Measurements from ENCODE around the gene ANKEF1.
"Not testable (repeated sequence)": the region's sequence is repeated elsewhere in the genome, so short reads cannot be mapped to it uniquely, and the experiment has no call there.

Gene ANKEF1

DNA sequence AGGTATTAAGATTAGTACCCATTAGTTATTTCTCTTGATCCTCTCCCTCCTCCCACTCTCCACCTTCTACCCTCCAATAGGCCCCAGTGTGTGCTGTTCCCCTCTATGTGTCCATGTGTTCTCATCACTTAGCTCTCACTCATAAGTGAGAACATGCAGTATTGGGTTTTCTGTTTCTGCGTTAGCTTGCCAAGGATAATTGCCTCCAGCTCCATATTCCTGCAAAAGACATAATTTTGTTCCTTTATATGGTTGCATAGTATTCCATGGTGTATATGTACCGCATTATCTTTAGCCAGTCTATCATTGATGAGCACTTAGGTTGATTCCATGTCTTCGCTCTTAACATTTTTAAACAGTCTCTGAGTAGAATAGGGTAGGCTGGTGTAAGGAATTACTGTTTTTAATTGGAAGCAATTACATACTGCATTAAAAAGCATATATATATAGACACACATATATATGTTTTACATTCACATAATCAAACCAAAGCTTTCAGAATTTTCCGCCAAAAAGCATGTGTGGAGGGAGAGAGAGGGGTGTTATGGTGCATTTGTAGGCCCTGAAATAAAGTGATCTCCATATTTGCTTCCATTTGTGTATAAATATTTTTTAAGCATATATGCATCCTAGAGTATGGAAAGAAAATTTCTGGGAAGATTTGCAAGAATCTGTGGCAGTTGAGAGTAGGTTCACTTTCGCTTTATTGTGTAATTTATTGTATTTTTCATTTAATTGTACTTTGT, 709 bp upstream of the ANKEF1 start:
- no peak for DNase-seq

DNA sequence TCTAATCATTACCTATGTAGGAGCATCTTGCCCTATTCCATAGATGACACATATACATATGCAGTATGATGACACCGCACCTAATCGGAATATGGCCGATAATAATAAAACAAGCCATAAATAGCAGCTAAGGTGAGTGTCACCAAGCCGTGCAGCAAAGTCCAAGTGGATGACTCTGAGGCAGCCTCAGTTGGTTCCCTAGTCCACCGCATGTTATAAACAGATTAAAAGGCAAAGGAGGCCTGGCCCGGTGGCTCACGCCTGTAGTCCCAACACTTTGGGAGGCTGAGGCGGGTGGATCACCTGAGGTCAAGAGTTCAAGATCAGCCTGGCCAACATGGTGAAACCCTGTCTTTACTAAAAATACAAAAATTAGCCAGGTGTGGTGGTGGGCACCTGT, 1.5 kb downstream of the ANKEF1 start:
- not testable (repeated sequence) for DNase-seq

DNA sequence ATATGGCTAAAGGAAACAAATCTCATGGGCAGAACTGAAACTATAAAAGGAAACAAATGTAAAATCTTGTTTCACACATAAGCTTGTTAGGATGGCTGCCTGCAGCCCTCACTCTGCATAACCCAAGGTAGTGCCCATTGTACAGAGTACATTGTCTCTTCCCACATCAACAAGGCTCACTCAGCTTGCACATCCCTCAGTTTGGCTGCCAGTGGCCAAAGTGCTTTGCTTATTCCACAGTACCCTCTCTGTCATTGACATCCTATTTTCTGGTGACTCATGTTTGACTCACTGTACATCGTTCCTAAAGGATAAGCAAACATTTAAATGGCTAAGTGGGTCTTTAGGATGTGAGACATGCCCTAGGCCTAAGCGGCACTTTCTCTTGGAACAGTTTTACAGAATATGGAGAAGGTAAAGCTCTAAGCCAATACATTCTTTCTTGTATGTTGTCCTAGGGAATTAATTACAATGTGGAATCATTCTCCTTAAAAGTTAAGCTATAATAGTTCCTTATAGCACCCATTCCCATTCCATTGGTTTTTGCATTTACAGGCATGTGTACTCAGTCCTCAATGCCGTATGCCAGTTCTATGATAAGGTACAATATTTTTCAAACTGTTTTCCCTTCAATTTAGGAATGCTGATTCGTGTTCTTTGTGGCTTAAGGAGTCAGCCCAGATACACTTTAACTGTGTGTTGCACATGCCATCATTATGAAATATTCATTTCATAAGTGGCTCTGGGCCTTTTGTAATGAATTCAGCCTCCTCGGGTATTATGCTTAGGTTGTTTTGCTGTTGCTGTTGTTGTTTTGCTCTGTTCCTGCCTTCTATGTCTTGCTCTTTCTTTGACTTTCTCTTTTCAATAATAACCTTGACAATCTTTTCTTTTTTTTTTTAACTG, 5.5 kb downstream of the ANKEF1 start:
- DNase-seq = no peak

- DNase-seq = no peak
Observed at GRCh38 chr20:10042086-10042485, 7.3 kb downstream of the ANKEF1 start.

GRCh38 chr20:10047427-10047826, 12.6 kb downstream of the ANKEF1 start:
- DNase-seq = no peak

- no peak for DNase-seq
Observed at GRCh38 chr20:10051185-10051584, 16.4 kb downstream of the ANKEF1 start.

DNA sequence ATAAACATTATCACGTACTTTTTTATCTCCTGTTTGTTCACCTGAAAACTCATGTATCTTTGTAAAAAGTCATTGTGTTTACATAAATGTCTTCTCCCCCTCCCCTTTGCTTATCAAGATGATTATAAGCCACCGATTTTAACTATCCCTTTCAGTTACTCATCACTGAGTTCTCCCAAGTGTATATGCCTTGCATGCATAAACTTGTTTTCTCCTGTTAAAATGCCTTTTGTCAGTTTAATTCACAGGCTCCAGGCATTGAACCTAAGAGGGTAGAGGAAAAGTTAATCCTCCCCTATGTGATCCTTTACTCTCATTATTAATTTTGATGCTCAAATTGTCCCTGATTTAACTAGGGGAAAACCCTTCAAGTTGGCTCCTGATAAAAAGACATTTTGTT, 24.2 kb downstream of the ANKEF1 start:
- no peak for DNase-seq

GRCh38 chr20:10060226-10060625, 25.4 kb downstream of the ANKEF1 start:
- DNase-seq = no peak

DNA sequence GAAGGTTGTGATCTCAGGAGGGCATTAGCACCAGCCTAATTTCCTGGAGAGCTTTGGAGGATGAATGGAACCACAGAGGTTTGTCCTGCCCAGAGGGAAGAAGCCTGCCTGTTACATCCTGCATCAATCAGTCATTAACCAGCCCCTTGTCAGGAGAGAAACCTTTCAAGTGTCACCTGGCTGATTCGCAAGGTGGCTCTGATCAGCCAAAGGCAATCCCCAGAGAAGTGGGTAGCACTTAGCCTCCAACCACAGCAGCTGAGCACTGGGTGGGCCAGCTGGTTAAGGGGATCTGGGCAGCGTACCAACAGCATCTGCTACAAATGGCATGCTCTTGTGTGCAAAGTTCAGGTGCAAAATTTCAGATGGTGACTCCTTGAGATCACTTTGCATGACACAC, 26.9 kb downstream of the ANKEF1 start:
- no peak for DNase-seq

DNA sequence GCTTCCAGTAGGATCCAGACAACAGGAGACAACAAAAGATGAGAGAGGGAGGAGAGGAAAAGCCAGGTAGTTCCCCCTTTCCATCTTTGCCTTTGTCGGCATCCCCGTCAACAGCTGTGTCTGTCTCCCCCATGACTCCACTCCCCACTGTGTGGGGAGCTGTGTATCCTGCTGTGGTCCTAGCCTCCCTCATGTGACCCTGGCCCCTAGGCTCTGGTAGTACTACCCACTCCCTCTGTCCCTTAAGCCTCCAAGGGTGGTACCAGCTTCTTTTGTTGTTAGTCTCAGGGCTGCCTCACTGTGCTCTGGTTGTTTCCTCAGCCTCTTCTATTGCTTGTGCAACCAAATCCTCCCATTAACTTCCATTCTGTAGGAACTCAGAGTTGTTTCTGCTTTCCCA, 28.7 kb downstream of the ANKEF1 start:
- no peak for DNase-seq

DNA sequence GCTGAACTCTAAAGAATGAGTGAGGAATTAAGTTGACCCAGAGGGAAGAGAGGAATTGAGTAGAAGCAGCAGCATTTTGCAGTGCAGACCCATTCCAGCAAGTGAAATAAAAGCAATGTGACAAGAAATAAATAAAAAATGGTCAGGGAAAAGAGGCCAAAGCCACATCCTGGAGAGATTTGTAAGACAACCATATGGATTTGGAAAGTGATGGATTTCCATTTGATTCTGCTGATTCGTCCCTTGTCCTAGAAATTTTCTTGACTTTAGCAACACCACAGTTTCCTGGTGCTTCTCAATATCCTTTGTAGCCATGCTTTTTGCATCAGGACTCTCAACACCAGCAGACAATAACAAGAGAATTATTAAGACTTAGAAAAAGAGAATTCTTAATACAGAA, 29.8 kb downstream of the ANKEF1 start:
- DNase-seq = no peak

GRCh38 chr20:10065154-10065833, 30.5 kb downstream of the ANKEF1 start:
- DNase-seq = no peak

- no peak for DNase-seq
Observed at GRCh38 chr20:10067321-10067720, 32.5 kb downstream of the ANKEF1 start.

DNA sequence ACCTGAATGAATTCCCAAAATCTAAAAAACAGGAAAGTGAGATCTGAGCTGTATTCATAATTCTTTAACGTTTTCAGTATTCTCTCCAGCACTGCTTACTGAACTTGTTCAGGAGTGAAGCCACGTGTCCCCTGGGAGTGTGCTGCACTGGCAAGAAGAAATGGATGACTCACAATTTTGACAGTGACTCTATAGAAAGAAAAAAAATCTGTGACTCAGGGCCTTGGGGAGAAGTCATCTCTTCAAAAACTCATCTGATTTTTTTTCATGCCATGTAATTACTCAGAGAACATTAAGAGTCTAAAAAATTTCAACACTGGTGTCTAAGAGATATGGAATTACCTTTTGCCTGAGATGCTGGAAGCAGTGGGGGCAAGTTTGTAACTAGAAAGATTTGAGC, 39.7 kb downstream of the ANKEF1 start:
- no peak for DNase-seq

- no peak for DNase-seq
Observed at GRCh38 chr20:10075606-10076005, 40.8 kb downstream of the ANKEF1 start.

DNA sequence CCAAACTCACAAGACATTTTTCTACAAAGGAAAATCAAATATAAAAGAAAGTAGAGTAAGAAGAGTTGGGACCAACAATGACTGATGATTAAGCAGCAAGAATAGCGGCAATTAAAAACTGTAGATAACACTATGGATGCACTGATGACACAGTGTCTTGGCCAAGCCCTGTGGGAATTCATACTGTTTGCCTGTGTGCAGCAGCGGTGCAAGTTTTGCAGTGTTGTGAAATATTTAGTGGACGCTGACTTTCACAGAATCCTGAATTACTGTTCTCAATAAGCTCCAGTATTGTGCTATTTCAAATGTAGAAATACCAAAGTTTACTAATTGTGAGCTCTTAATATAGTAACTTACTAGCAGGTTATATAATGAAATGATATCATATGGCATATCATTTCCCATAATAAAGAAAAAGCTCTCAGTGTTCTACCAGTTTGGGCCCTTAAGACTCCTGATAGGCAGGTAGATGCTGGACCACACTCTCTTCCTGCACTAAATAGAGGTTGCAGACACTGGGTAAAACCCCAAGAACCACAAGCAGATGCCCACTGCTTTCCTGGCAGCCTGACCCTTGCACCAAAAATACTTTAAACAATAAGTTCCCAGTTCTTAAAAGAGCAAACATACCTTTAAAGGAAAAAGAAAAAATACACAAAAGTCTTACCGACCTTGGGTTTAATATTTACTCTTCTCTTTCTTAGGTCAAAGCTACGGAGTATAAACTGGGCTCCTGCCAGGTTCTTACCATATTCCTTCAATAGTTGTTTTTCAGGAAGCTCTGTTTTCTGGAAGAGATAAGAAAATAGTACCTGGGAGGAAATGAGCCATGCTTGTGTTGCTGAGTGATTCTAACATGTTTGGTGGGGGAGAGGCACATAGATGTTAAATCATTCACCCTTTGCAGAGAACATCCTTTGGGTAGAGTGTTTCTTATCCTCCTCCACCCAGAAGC, 41.6 kb downstream of the ANKEF1 start:
- DNase-seq = no peak

- no peak for DNase-seq
Observed at GRCh38 chr20:10077081-10077471, 42.3 kb downstream of the ANKEF1 start.

DNA sequence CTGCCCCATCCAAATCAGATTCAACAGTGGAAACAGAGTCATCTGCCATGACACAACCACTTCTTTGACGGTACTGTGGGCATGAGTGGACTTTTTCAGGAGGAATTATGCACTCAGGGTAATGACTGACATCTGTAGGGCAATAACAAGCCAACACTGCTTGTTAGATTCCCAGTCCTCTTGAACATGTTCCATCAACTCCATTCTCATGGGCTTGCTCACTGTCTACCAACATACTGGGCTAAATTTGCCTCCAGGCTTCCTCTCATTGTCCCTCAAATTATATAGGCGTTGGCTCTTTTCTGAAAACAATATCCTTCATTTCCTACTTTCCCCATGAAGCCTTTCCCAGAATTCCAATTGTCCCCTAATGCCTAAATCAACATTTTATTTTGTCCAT, 43.1 kb downstream of the ANKEF1 start:
- DNase-seq = no peak

DNA sequence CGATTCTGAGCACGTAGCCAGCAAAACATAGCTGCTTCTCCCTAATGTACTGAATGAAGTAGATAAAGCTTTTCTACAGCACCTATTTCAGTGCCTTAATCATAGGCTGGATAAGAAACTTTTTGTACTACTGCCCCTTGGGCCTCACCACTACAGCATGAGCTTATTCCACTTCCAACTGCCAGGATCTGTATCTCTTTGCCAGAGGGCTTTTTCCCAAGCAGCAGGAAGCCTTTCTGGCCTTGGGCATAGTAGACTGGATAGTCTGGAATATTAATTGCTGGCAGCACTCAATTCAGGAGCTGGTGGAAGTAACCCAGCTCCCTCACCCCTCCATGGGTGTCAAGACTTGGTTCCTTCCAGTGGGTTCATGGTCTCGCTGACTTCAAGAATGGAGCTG, 43.6 kb downstream of the ANKEF1 start:
- DNase-seq = no peak

- DNase-seq = no peak
Observed at GRCh38 chr20:10079964-10080363, 45.2 kb downstream of the ANKEF1 start.

- no peak for DNase-seq
Observed at GRCh38 chr20:10080574-10080973, 45.8 kb downstream of the ANKEF1 start.

DNA sequence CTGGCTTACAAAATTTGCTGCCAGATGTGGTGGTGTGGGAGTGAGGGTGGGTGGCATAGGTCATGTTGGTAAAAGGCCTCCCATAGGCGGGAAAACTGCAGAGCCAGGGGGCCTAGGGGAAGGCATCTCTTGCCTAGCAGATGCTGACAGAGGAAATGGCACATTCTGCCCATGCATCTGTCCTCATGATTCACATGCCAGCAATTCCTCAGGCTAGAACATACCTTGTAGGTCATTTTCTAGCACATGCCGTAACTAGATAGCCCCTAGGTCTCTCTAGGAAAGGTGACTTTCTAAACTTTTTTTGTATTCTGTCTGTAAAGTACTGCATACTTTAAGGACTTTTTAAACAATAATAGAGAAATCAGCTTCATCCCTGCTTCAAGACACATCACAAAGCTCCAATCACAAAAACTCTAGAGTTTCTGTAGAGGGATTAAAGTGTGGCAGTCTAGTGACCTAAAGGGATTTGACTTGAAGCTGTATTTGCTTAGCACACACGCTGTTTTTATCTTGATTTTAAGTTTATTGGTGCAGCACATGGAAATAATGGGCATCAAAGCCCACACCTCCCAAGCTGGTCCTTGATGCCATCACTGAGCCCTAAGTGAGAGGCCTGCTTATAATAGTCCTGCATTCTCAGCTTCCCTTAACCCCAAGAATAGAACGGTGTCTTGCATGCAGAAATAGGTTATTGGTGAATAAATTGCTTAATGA, 55.2 kb downstream of the ANKEF1 start:
- no peak for DNase-seq
